ENCODE data around the gene C12orf57. TPM values are rescaled to one million over a fixed set of nuclear protein-coding genes. Genes with fewer than 3 reads are reported as not detected.

C12orf57 gene
- total RNA-seq, 4 donors from 2014 or later = 303 to 452 (median 386) TPM

GRCh38 chr12:6980740-6981139, 36.9 kb downstream of the C12orf57 start:
- in situ Hi-C loops (cut with MboI; ENCODE audit: low pct_ligation_motif_present in 1 of 4, low pct_unique_long_range_greater_than_20kb in 1 of 4, low sequenced_read_pairs in 3 of 4) = no loop called here
- intact Hi-C loops (cut with DNase I; ENCODE audit: low total_unique reads) = no loop called here

GRCh38 chr12:6981152-6982052, 37.6 kb downstream of the C12orf57 start:
- Histone ChIP-seq H3K36me3 (peaks cover 0 to 36% (median 16%) of the 10 kb centered on the region in 4 donors), H3K27me3 (no peaks in the 10 kb centered on the region)

More at GRCh38 chr12:6980740-6981139, 36.9 kb downstream of the C12orf57 start:
- Histone ChIP-seq H3K9me3 (no peaks in the 10 kb centered on the region), H3K27ac (no peak overlapping the region), H3K27me3 (no peaks in the 10 kb centered on the region), H3K4me3 (no peak overlapping the region), H3K4me1 (peaks cover 0 to 3% (median 0%) of the 10 kb centered on the region in 4 donors), H3K36me3 (peaks cover 0 to 42% (median 18%) of the 10 kb centered on the region in 4 donors)
- no peak for DNase-seq
- TF ChIP-seq CTCF (IDR thresholded peaks at IDR 0.05) (no peak), POLR2A (IDR thresholded peaks at IDR 0.05) (no peak), EP300 (IDR thresholded peaks at IDR 0.05; ENCODE audit: low read depth) (no peak), POLR2AphosphoS5 (IDR thresholded peaks at IDR 0.05) (no peak)

GRCh38 chr12:6982532-6982931, 38.7 kb downstream of the C12orf57 start:
- in situ Hi-C loops (cut with MboI; ENCODE audit: low pct_ligation_motif_present in 1 of 4, low pct_unique_long_range_greater_than_20kb in 1 of 4, low sequenced_read_pairs in 3 of 4) = no loop called here
- Histone ChIP-seq H3K9me3 (no peaks in the 10 kb centered on the region), H3K4me3 (no peak overlapping the region), H3K4me1 (peaks cover 0 to 8% (median 1%) of the 10 kb centered on the region in 4 donors), H3K27me3 (no peaks in the 10 kb centered on the region), H3K36me3 (peaks cover 0 to 26% (median 10%) of the 10 kb centered on the region in 4 donors), H3K27ac (no peak overlapping the region)
- TF ChIP-seq POLR2A (IDR thresholded peaks at IDR 0.05) (no peak), POLR2AphosphoS5 (IDR thresholded peaks at IDR 0.05) (no peak), CTCF (IDR thresholded peaks at IDR 0.05) (no peak), EP300 (IDR thresholded peaks at IDR 0.05; ENCODE audit: low read depth) (no peak)
- intact Hi-C loops (cut with DNase I; ENCODE audit: low total_unique reads) = no loop called here
- no peak for DNase-seq
- WGBS, 2 donors (ENCODE audit: low coverage in 1 of 2) = 88 to 93% methylated on average over 3 to 7 of the region's 7 CpGs

More at GRCh38 chr12:6981152-6982052, 37.6 kb downstream of the C12orf57 start:
- Histone ChIP-seq H3K9me3 (no peaks in the 10 kb centered on the region), H3K4me1 (peaks cover 0 to 6% (median 0%) of the 10 kb centered on the region in 4 donors), H3K27ac (no peak overlapping the region), H3K4me3 (no peak overlapping the region)
- TF ChIP-seq EP300 (IDR thresholded peaks at IDR 0.05; ENCODE audit: low read depth) = no peak
- no peak for TF ChIP-seq POLR2AphosphoS5 (IDR thresholded peaks at IDR 0.05)
- no peak for TF ChIP-seq POLR2A (IDR thresholded peaks at IDR 0.05)
- no peak for TF ChIP-seq CTCF (IDR thresholded peaks at IDR 0.05)
- intact Hi-C loops (cut with DNase I; ENCODE audit: low total_unique reads) (no loop called here), in situ Hi-C loops (cut with MboI; ENCODE audit: low pct_ligation_motif_present in 1 of 4, low pct_unique_long_range_greater_than_20kb in 1 of 4, low sequenced_read_pairs in 3 of 4) (no loop called here)
- 81 to 88% methylated on average over 6 to 10 of the region's 10 CpGs for WGBS, 2 donors (ENCODE audit: low coverage in 1 of 2)
- DNase-seq = no peak

GRCh38 chr12:6987956-6988553, 44.2 kb downstream of the C12orf57 start:
- TF ChIP-seq EP300 (IDR thresholded peaks at IDR 0.05; ENCODE audit: low read depth) (no peak), POLR2AphosphoS5 (IDR thresholded peaks at IDR 0.05) (no peak), CTCF (IDR thresholded peaks at IDR 0.05) (no peak), POLR2A (IDR thresholded peaks at IDR 0.05) (no peak)
- H3K4me1 ChIP-seq = peaks cover 4 to 27% (median 18%) of the 10 kb centered on the region in 4 donors
- H3K27me3 ChIP-seq = no peaks in the 10 kb centered on the region
- intact Hi-C loops (cut with DNase I; ENCODE audit: low total_unique reads) (no loop called here), in situ Hi-C loops (cut with MboI; ENCODE audit: low pct_ligation_motif_present in 1 of 4, low pct_unique_long_range_greater_than_20kb in 1 of 4, low sequenced_read_pairs in 3 of 4) (no loop called here)
- H3K9me3 ChIP-seq = no peaks in the 10 kb centered on the region
- peak overlapping the region; percentile 71 to 81 (median 78) for H3K27ac ChIP-seq
- WGBS, 2 donors (ENCODE audit: low coverage in 1 of 2) = 44 to 46% methylated on average over 9 to 11 of the region's 11 CpGs
- no peak overlapping the region for H3K4me3 ChIP-seq
- DNase-seq = peak; percentile 62
- H3K36me3 ChIP-seq = no peaks in the 10 kb centered on the region

All from transverse colon (tissue), 4 donors.